HG02798 (cell line): ENCODE results near the gene KCNK2.

Source experiments
- ATAC-seq: cut with Tn5 transposase; IDR thresholded peaks from one replicate; pipeline ENCODE4 v1.9.1; 2021; ENCODE audit warnings: mild to moderate bottlenecking; ENCODE audit not compliant: unreplicated experiment, poor library complexity

Gene KCNK2

GRCh38 chr1:215094381-215094780, 11.8 kb downstream of the KCNK2 start:
- no peak for ATAC-seq

- ATAC-seq = no peak
Measured at GRCh38 chr1:215095524-215095923, 13.0 kb downstream of the KCNK2 start.

- ATAC-seq = no peak
Measured at GRCh38 chr1:215101511-215101910, 19.0 kb downstream of the KCNK2 start.

- ATAC-seq = no peak
Measured at GRCh38 chr1:215104283-215104682, 21.7 kb downstream of the KCNK2 start.

GRCh38 chr1:215106067-215106466, 23.5 kb downstream of the KCNK2 start:
- no peak for ATAC-seq

- no peak for ATAC-seq
Measured at GRCh38 chr1:215109171-215109570, 26.6 kb downstream of the KCNK2 start.

GRCh38 chr1:215111916-215112315, 29.4 kb downstream of the KCNK2 start:
- no peak for ATAC-seq

- ATAC-seq = no peak
Measured at GRCh38 chr1:215113776-215114153, 31.2 kb downstream of the KCNK2 start.

- ATAC-seq = no peak
Measured at GRCh38 chr1:215114154-215114933, 31.8 kb downstream of the KCNK2 start.

GRCh38 chr1:215115760-215116159, 33.2 kb downstream of the KCNK2 start:
- ATAC-seq = no peak

- ATAC-seq = no peak
Measured at GRCh38 chr1:215118081-215118480, 35.5 kb downstream of the KCNK2 start.

GRCh38 chr1:215119056-215119455, 36.5 kb downstream of the KCNK2 start:
- ATAC-seq = no peak

GRCh38 chr1:215119719-215120365, 37.3 kb downstream of the KCNK2 start:
- no peak for ATAC-seq

- ATAC-seq = no peak
Measured at GRCh38 chr1:215128504-215128903, 46.0 kb downstream of the KCNK2 start.

- ATAC-seq = no peak
Measured at GRCh38 chr1:215131291-215131690, 48.8 kb downstream of the KCNK2 start.

- no peak for ATAC-seq
Measured at GRCh38 chr1:215132156-215132555, 49.6 kb downstream of the KCNK2 start.

GRCh38 chr1:215133532-215133931, 51.0 kb downstream of the KCNK2 start:
- ATAC-seq = no peak

- ATAC-seq = no peak
Measured at GRCh38 chr1:215137985-215138384, 55.4 kb downstream of the KCNK2 start.

- ATAC-seq = no peak
Measured at GRCh38 chr1:215140135-215140534, 57.6 kb downstream of the KCNK2 start.

- no peak for ATAC-seq
Measured at GRCh38 chr1:215141460-215141859, 58.9 kb downstream of the KCNK2 start.

GRCh38 chr1:215143497-215143896, 61.0 kb downstream of the KCNK2 start:
- ATAC-seq = no peak
